OCI-LY3 (cell line): ENCODE results near the gene COL26A1.

Experiments
- H2AFZ ChIP-seq: fragments of 200-600, 300-600 bp; shearing (Covaris generic); 2 replicates; pipeline ENCODE4 v1.6.0; 2014; ENCODE audit warnings: antibody characterized with exemption, low read depth, low read length
- H3K27ac ChIP-seq: fragments of 200-600, 300-600 bp; sonication (generic); 2 replicates; pipeline ENCODE4 v1.5.1; 2014; ENCODE audit warnings: mild to moderate bottlenecking, low read length, moderate library complexity, mixed read lengths
- H3K27me3 ChIP-seq: fragments of 200-600, 300-600 bp; sonication (generic); 2 replicates; pipeline ENCODE4 v1.6.1; 2014; ENCODE audit warnings: low read depth, low read length, mixed read lengths
- H3K36me3 ChIP-seq: fragments of 200-600, 300-600 bp; sonication (generic); replicated peaks from 2 replicates; pipeline ENCODE3; 2014; ENCODE audit warnings: low read depth, low read length, mixed read lengths
- H3K4me1 ChIP-seq: fragments of 300-600, 200-600 bp; sonication (generic); 2 replicates; pipeline ENCODE4 v1.6.1; 2014; ENCODE audit warnings: low read length, mixed read lengths
- H3K4me2 ChIP-seq: fragments of 200-600, 300-600 bp; sonication (generic); 2 replicates; pipeline ENCODE4 v1.6.1; 2014; ENCODE audit warnings: low read length, mixed read lengths
- H3K4me3 ChIP-seq: fragments of 300-600, 200-600 bp; sonication (generic); 2 replicates; pipeline ENCODE4 v1.5.1; 2014; ENCODE audit warnings: antibody characterized with exemption, mild to moderate bottlenecking, low read length, moderate library complexity
- H3K79me2 ChIP-seq: fragments of 300-600, 200-600 bp; shearing (Covaris generic); 2 replicates; pipeline ENCODE4 v1.6.1; 2014; ENCODE audit warnings: mild to moderate bottlenecking, low read length, mixed read lengths
- H3K9ac ChIP-seq: fragments of 300-600, 200-600 bp; shearing (Covaris generic); 2 replicates; pipeline ENCODE4 v1.6.0; 2014; ENCODE audit warnings: mild to moderate bottlenecking, low read length, moderate library complexity
- H3K9me3 ChIP-seq: fragments of 200-600, 300-600 bp; shearing (Covaris generic); 2 replicates; pipeline ENCODE4 v1.6.1; 2014; ENCODE audit warnings: low read length, mixed read lengths; ENCODE audit not compliant: insufficient read depth
- H4K20me1 ChIP-seq: fragments of 200-600, 300-600 bp; sonication (generic); 2 replicates; pipeline ENCODE4 v1.6.1; 2016; ENCODE audit warnings: low read length, mixed read lengths; ENCODE audit not compliant: insufficient read depth
- EZH2phosphoT487 ChIP-seq: fragments of 200-600 bp; shearing (Covaris generic); IDR thresholded peaks from 2 replicates; pipeline ENCODE4 v1.6.1; 2018; ENCODE audit warnings: antibody characterized with exemption, mixed run types, low read depth
- TF ChIP-seq, protein P1 (sequence below): fragments of 200-600, 300-600 bp; sonication (generic); IDR thresholded peaks from 2 replicates; pipeline ENCODE4 v1.5.1; 2014; ENCODE audit warnings: antibody characterized with exemption, low read length, low read depth

Gene COL26A1

DNA sequence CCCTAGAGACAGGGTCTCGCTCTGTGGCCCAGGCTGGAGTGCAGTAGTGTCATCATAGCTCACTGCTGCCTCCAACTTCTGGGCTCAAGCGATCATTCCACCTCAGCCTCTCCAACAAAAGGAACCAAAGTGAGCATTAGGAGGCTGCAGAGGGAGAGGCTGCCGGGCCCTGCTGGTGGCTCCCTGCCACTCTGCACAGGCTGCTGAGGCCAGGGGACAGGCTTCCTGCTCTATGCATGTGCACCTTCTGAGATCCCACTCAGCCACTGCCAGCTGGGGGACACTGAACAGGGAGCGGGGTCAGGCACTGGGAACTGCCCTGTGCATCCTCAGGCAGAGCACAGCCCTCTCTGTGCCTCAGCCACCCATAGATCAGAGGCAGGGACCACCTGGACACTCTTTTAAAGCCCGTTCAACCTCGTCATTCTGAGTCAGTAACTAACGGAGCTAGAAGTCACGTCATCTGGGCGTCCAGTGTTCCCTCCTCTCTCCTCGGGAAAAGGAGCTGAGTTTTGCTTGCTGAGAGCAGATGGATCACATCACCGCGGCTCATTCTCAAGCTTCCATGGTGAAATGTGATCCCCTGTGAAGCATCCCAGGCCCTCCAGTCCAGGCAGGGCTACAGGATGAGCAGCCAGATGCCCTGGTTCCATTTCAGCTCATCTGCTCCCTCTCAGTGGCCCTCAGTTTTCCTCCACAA lies 156.8 kb downstream of the COL26A1 start:
- Histone ChIP-seq H3K4me1 (no peaks in the 10 kb centered on the region), H3K4me2 (no peak overlapping the region), H4K20me1 (no peaks in the 10 kb centered on the region), H2AFZ (no peak overlapping the region), H3K27ac (no peak overlapping the region), H3K9ac (no peak overlapping the region), H3K4me3 (no peak overlapping the region), H3K27me3 (peaks cover 39% of the 10 kb centered on the region), H3K9me3 (no peaks in the 10 kb centered on the region), H3K79me2 (no peaks in the 10 kb centered on the region), H3K36me3 (no peaks in the 10 kb centered on the region)
- TF ChIP-seq EZH2phosphoT487: no peak
- TF ChIP-seq, protein P1, sequence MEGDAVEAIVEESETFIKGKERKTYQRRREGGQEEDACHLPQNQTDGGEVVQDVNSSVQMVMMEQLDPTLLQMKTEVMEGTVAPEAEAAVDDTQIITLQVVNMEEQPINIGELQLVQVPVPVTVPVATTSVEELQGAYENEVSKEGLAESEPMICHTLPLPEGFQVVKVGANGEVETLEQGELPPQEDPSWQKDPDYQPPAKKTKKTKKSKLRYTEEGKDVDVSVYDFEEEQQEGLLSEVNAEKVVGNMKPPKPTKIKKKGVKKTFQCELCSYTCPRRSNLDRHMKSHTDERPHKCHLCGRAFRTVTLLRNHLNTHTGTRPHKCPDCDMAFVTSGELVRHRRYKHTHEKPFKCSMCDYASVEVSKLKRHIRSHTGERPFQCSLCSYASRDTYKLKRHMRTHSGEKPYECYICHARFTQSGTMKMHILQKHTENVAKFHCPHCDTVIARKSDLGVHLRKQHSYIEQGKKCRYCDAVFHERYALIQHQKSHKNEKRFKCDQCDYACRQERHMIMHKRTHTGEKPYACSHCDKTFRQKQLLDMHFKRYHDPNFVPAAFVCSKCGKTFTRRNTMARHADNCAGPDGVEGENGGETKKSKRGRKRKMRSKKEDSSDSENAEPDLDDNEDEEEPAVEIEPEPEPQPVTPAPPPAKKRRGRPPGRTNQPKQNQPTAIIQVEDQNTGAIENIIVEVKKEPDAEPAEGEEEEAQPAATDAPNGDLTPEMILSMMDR: no peak

DNA sequence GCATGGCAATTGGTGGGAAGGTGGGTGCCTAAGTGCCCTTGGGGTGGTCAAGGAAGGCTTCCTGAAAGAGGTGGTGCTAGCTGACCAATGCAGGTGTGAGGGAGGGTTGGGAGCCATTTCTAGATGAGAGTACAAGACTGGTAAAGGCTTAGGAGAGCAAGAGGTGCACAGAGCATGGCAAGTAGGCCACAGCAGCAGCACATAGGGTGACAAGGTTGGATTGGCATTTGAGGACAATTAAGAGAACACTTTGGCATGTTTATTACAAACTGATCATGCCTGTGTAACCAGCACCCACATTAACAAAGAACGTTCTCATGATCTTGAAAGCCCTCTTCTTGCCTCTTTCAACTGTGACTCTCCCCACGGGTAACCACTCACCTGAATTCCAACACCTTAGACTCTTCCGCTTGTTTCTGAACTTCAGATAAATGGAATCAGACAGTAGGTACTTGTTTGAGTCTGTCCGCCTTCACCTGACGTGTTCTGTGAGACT lies 158.8 kb downstream of the COL26A1 start:
- no peak overlapping the region for H3K4me3 ChIP-seq
- peaks cover 35% of the 10 kb centered on the region for H3K27me3 ChIP-seq
- no peaks in the 10 kb centered on the region for H3K9me3 ChIP-seq
- no peak overlapping the region for H3K27ac ChIP-seq
- no peaks in the 10 kb centered on the region for H3K36me3 ChIP-seq
- no peaks in the 10 kb centered on the region for H3K4me1 ChIP-seq
- H3K79me2 ChIP-seq: no peaks in the 10 kb centered on the region
- no peak overlapping the region for H2AFZ ChIP-seq
- no peak for TF ChIP-seq EZH2phosphoT487
- TF ChIP-seq, protein P1: no peak
- H3K4me2 ChIP-seq: no peak overlapping the region
- no peak overlapping the region for H3K9ac ChIP-seq
- no peaks in the 10 kb centered on the region for H4K20me1 ChIP-seq

DNA sequence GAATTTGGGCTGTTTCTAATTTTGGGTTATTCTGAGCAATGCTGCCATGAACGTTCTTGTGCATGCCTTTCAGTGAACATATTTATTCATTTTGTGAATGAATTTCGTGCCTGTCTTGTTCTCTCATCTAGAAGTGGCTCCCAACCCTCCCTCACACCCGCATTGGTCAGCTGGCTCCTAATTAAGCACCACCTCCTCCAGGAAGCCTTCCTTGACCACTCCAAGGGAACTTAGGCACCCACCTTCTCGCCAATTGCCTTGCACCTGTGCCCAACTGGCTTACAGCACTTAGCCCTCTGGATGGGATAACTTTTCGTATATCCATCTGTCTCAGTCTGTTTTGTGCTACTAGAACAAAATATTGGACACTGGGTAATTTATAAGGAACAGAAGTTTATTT lies 159.3 kb downstream of the COL26A1 start:
- Histone ChIP-seq H4K20me1 (no peaks in the 10 kb centered on the region), H2AFZ (no peak overlapping the region), H3K4me3 (no peak overlapping the region), H3K4me1 (no peaks in the 10 kb centered on the region), H3K36me3 (no peaks in the 10 kb centered on the region), H3K4me2 (no peak overlapping the region), H3K27me3 (peaks cover 35% of the 10 kb centered on the region), H3K79me2 (no peaks in the 10 kb centered on the region), H3K27ac (no peak overlapping the region), H3K9me3 (no peaks in the 10 kb centered on the region), H3K9ac (no peak overlapping the region)
- TF ChIP-seq, protein P1: no peak
- TF ChIP-seq EZH2phosphoT487: no peak

DNA sequence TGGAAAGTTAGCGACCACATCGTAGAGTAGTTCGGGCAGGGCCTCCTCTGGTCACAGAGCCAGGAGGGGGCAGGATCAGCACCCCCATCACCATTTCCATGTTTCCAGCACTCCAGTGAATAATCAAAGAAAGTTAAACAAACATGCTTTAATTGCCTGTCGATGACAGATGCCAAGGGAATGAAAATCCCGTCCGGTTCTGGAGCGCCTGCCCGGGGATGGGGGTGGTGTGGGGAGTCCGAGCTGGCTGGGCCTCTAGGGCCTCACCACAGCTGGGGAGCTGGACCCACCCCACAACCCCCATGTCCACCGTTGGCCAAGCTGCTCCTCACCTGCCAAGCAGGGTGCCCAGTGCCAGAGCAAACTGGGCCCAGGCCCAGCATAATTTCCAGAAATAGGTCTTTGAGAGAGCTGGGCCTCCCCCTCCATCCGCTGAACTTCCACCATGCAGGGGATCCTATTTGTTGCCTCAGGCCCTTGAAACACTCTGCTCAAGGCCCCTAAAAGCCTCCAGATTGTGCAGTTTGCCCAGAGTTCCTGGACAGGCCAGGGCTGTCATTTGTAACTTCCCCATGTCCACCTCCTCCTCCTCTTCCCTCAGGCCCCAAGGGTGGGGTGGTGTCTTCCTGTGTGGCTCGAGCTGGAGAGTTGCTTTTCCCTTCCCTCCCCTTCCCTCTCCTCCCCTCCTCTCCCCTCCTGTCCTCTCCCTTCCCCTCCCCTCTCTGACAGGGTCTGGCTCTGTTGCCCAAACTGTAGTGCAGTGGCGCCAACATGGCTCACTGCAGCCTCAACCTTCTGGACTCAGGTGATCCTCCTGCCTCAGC lies 165.4 kb downstream of the COL26A1 start:
- TF ChIP-seq, protein P1: no peak
- no peak for TF ChIP-seq EZH2phosphoT487
- Histone ChIP-seq H3K79me2 (no peaks in the 10 kb centered on the region), H3K9me3 (no peaks in the 10 kb centered on the region), H4K20me1 (no peaks in the 10 kb centered on the region), H3K4me1 (no peaks in the 10 kb centered on the region), H2AFZ (no peak overlapping the region), H3K9ac (no peak overlapping the region), H3K4me3 (no peak overlapping the region), H3K4me2 (no peak overlapping the region), H3K27ac (no peak overlapping the region), H3K36me3 (no peaks in the 10 kb centered on the region), H3K27me3 (peaks cover 15% of the 10 kb centered on the region; the same call in 1 of the 2 replicates)
